HG03280 (cell line): ENCODE measurements around the gene PCDHGA6.
"Not testable (repeated sequence)": the region's sequence is repeated elsewhere in the genome, so short reads cannot be mapped to it uniquely, and the experiment has no call there.

Experiments
- ATAC-seq: cut with Tn5 transposase; IDR thresholded peaks from one replicate; pipeline ENCODE4 v1.9.1; 2021; ENCODE audit warnings: mild to moderate bottlenecking, moderate library complexity; ENCODE audit not compliant: unreplicated experiment

Gene PCDHGA6

DNA sequence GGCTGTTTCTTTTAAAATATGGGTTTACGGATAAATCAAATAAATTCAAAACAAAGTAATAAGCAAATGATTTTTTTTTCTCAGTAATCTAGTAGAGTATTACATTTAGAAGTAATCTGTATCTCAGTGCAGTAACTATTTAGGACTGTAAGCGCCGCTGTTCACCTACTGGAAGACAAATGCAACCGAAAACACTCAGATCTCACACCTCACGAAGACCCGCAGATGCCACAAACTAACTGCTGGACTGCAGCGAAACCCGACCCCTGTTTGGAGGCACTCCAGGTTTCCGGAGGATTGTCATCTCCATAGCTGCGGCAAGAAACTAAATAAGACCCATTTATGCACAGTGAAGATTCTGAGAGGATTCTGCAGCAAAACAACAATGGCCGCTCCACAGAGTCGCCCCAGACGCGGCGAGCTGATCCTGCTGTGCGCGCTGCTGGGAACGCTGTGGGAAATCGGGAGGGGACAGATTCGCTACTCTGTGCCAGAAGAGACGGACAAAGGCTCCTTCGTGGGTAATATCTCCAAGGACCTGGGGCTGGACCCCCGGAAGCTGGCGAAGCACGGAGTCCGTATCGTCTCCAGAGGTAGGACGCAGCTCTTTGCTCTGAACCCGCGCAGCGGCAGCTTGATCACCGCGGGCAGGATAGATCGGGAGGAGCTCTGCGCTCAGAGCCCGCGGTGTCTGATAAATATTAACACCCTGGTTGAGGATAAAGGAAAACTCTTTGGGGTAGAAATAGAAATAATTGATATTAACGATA, 18.9 kb downstream of the PCDHGA6 start, which contains the start of gene PCDHGA8:
Gene PCDHGA8 (plus strand): TSS at position 205 of the 770 bp plus-strand sequence. CDS start 181 bp downstream, at position 386.
- no peak for ATAC-seq

DNA sequence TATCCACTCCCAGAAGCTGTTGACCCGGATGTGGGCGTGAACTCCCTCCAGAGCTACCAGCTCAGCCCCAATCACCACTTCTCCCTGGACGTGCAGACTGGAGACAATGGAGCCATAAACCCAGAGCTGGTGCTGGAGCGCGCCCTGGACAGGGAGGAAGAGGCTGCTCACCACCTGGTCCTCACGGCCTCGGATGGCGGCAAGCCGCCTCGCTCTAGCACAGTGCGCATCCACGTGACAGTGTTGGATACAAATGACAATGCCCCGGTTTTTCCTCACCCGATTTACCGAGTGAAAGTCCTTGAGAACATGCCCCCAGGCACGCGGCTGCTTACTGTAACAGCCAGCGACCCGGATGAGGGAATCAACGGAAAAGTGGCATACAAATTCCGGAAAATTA, 19.6 kb downstream of the PCDHGA6 start:
- ATAC-seq: no peak

DNA sequence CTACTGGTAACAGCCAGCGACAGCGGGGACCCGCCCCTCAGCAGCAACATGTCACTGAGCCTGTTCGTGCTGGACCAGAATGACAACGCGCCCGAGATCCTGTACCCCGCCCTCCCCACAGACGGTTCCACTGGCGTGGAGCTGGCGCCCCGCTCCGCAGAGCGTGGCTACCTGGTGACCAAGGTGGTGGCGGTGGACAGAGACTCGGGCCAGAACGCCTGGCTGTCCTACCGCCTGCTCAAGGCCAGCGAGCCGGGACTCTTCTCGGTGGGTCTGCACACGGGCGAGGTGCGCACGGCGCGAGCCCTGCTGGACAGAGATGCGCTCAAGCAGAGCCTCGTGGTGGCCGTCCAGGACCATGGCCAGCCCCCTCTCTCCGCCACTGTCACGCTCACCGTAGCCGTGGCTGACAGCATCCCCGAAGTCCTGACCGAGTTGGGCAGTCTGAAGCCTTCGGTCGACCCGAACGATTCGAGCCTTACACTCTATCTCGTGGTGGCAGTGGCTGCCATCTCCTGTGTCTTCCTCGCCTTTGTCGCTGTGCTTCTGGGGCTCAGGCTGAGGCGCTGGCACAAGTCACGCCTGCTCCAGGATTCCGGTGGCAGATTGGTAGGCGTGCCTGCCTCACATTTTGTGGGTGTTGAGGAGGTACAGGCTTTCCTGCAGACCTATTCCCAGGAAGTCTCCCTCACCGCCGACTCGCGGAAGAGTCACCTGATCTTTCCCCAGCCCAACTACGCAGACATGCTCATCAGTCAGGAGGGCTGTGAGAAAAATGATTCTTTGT, 20.9 kb downstream of the PCDHGA6 start:
- ATAC-seq: not testable (repeated sequence)

DNA sequence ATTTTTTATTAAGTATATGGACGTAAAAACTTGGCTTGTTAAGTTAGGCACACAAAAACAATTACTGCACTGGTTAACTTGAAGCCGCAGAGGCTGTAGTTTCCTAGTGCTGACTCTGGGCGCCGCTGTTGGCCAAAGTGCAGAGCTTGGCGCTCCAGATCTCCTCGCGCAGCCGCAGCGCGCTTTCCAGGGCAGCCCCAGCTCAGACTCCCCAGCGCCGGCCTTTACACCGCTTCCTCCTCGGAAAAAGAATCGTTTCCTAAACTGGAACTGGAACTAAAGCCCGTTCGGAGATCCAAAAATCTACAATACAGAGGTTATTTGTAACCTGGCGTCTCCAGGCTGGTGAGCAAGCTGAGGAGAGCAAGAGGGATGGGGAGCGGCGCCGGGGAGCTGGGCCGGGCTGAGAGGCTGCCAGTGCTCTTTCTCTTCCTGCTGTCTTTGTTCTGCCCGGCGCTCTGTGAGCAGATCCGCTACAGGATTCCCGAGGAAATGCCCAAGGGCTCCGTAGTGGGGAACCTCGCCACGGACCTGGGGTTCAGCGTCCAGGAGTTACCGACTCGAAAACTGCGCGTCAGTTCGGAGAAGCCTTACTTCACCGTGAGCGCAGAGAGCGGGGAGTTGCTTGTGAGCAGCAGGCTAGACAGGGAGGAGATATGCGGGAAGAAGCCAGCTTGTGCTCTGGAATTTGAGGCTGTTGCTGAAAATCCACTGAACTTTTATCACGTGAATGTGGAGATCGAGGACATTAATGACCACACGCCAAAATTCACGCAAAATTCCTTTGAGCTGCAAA, 24.3 kb downstream of the PCDHGA6 start, which contains the start of gene PCDHGB5:
Gene PCDHGB5 (plus strand): TSS at position 192 of the 796 bp plus-strand sequence. CDS start 181 bp downstream, at position 373.
- not testable (repeated sequence) for ATAC-seq

DNA sequence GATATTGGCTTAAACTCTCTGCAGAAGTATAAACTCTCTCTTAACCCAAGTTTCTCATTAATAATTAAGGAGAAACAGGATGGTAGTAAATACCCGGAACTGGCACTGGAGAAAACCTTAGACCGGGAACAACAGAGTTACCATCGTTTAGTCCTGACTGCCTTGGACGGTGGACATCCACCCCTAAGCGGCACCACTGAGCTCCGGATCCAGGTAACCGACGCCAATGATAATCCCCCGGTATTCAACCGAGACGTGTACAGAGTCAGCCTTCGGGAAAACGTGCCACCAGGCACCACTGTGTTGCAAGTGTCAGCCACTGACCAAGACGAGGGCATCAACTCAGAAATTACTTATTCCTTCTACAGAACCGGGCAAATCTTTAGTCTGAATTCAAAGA, 24.9 kb downstream of the PCDHGA6 start:
- ATAC-seq: no peak

DNA sequence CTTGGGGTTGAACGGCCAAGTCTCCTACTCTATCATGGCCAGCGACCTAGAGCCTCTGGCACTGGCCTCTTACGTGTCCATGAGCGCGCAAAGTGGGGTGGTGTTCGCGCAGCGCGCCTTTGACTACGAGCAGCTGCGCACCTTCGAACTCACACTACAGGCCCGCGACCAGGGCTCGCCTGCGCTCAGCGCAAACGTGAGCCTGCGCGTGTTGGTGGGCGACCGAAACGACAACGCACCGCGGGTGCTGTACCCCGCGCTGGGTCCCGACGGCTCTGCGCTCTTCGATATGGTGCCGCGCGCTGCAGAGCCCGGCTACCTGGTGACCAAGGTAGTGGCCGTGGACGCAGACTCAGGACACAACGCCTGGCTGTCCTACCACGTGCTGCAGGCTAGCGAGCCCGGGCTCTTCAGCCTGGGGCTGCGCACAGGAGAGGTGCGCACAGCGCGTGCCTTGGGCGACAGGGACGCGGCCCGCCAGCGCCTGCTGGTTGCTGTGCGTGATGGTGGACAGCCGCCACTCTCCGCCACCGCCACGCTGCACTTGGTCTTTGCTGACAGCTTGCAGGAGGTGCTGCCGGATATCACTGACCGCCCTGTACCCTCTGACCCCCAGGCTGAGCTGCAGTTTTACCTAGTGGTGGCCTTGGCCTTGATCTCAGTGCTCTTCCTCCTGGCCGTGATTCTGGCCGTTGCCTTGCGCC, 26.0 kb downstream of the PCDHGA6 start:
- ATAC-seq: no peak

DNA sequence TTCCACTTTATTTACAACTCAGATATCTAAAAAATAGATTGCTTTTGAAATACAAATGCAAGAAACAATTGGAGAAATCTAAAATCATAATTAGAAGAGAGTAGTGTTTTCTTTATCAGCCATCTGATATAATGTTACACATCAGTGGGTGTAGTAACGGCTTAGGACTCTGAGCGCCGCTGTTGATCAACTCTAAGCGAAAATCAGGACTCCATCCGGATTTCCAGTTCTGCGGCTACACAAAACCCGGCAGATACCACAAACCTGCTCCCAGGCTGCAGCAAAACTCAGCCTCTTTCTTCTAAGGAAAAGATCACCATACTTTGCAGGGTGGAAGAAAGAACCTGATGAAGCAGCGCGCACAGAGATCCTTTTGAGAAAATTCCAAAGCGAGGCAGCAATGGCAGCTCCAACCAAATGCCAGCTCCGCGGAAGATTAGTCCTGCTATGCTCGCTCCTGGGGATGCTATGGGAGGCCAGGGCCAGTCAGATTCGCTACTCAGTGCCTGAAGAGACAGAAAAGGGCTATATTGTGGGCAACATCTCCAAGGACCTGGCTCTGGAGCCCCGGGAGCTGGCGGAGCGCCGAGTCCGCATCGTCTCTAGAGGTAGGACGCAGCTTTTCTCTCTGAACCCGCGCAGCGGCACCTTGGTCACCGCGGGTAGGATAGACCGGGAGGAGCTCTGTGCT, 29.0 kb downstream of the PCDHGA6 start, which contains the start of gene PCDHGA9:
Gene PCDHGA9 (plus strand): TSS at position 226 of the 691 bp plus-strand sequence. CDS start 175 bp downstream, at position 401.
- ATAC-seq: no peak

DNA sequence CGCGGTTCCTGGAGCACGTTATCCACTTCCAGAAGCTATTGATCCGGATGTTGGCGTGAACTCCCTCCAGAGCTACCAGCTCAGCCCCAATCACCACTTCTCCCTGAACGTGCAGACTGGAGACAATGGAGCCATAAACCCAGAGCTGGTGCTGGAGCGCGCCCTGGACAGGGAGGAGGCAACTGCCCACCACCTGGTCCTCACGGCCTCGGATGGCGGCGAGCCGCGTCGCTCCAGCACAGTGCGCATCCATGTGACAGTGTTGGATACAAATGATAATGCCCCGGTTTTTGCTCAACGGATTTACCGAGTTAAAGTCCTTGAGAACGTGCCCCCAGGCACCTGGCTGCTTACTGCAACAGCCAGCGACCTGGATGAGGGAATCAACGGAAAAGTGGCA, 29.7 kb downstream of the PCDHGA6 start:
- ATAC-seq: no peak

DNA sequence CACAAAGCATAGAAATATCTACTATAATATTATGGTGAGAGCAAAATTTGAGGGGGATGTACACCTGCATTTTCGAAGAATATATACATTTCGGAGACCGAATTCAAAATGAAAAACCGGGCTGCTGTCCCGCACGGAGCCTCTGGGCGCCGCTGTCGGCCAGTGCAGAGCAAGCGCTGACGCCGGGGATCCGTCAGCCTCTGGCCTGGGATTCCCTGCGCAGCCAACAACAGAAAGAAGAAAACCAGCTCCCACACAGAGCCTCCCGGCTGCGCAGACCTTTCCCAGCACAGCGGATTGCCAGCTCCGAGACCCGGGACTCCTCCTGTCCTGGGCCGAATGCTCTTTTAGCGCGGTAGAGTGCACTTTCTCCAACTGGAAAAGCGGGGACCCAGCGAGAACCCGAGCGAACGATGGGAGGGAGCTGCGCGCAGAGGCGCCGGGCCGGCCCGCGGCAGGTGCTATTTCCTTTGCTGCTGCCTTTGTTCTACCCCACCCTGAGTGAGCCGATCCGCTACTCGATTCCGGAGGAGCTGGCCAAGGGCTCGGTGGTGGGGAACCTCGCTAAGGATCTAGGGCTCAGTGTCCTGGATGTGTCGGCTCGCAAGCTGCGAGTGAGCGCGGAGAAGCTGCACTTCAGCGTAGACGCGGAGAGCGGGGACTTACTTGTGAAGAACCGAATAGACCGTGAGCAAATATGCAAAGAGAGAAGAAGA, 34.3 kb downstream of the PCDHGA6 start, which contains the start of gene PCDHGB6:
Gene PCDHGB6 (plus strand): TSS at position 232 of the 716 bp plus-strand sequence. CDS start 182 bp downstream, at position 414.
- ATAC-seq: peak; percentile 66

DNA sequence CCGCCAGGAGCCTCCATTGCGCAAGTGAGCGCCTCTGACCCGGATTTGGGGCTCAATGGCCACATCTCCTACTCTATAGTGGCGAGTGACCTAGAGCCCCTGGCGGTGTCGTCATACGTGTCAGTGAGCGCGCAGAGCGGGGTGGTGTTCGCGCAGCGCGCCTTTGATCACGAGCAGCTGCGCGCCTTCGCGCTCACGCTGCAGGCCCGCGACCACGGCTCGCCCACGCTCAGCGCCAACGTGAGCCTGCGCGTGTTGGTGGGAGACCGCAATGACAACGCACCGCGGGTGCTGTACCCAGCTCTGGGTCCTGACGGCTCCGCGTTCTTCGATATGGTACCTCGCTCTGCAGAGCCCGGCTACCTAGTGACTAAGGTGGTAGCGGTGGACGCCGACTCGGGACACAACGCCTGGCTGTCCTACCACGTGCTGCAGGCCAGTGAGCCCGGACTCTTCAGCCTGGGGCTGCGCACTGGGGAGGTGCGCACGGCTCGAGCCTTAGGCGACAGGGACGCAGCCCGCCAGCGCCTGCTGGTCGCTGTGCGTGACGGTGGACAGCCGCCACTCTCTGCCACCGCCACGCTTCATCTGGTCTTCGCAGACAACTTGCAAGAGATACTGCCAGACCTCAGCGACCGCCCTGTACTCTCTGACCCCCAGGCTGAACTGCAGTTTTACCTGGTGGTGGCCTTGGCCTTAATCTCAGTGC, 36.1 kb downstream of the PCDHGA6 start:
- no peak for ATAC-seq

DNA sequence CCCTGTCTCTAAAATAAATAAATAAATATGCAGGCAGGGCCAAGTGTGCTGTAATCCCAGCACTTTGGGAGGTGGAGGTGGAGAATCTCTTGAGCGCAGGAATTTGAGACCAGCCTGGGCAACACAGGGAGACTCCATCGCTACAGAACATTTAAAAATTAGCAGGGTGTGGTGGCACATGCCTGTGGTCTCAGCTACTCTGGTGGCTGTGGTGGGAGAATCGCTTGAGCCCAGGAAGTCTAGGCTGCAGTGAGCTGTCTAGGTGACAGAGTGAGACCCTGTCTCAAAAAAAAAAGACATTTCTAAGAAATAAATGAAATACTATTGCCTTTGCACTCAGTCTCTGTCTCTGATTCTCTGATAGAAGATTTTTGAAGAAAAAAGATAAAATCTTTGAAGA, 37.9 kb downstream of the PCDHGA6 start:
- ATAC-seq: no peak

DNA sequence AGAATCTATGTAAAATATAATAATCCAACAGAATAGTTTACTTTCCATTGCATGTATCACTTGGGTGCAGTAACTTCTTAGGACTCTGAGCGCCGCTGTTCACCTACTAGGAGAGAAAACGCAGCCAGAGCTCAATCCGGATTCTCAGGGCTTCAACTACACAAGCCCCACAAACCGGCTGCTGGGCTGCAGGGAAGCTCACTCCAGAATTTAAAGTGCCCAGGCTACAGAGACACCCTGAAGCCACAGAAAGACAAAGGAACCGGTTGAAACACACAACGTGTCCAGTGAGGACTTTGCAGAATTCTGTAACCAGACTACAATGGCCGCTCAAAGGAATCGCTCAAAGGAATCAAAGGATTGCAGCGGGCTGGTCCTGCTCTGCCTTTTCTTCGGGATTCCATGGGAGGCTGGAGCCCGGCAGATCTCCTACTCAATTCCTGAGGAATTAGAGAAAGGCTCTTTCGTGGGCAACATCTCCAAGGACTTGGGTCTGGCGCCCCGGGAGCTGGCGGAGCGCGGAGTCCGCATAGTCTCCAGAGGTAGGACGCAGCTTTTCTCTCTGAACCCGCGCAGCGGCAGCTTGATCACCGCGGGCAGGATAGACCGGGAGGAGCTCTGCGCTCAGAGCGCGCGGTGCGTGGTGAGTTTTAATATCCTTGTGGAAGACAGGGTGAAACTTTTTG, 39.3 kb downstream of the PCDHGA6 start, which contains the start of gene PCDHGA10:
Gene PCDHGA10 (plus strand): TSS at position 134 of the 686 bp plus-strand sequence. CDS start 189 bp downstream, at position 323.
- peak; percentile 66 for ATAC-seq

DNA sequence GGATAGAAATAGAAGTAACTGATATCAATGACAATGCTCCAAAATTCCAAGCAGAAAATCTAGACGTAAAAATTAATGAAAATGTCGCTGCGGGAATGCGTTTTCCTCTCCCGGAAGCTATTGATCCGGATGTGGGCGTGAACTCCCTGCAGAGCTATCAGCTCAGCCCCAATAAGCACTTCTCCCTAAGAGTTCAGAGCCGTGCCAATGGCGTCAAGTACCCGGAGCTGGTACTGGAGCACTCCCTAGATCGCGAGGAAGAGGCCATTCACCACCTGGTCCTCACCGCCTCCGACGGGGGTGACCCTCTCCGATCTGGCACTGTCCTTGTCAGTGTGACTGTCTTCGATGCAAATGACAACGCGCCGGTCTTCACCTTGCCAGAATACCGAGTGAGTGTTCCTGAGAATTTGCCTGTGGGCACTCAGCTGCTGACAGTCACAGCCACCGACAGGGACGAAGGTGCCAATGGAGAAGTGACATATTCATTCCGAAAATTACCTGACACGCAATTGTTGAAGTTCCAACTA, 39.9 kb downstream of the PCDHGA6 start:
- no peak for ATAC-seq

DNA sequence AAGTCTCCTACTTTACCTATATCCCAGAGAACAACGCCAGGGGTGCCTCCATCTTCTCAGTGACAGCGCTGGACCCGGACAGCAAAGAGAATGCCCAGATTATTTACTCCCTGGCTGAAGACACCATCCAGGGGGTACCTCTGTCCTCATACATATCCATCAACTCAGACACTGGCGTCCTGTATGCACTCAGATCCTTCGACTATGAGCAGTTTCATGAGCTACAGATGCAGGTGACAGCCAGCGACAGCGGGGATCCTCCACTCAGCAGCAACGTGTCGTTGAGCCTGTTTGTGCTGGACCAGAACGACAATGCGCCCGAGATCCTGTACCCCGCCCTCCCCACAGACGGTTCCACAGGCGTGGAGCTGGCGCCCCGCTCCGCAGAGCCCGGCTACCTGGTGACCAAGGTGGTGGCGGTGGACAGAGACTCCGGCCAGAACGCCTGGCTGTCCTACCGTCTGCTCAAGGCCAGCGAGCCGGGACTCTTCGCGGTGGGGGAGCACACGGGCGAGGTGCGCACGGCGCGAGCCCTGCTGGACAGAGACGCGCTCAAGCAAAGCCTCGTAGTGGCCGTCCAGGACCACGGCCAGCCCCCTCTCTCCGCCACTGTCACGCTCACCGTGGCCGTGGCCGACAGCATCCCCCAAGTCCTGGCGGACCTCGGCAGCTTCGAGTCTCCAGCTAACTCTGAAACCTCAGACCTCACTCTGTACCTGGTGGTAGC, 41.0 kb downstream of the PCDHGA6 start:
- ATAC-seq: not testable (repeated sequence)

DNA sequence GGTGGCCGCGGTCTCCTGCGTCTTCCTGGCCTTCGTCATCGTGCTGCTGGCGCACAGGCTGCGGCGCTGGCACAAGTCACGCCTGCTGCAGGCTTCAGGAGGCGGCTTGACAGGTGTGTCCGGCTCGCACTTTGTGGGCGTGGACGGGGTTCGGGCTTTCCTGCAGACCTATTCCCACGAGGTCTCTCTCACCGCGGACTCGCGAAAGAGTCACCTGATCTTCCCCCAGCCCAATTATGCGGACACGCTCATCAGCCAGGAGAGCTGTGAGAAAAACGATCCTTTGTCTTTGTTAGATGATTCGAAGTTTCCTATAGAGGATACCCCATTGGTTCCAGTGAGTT, 41.6 kb downstream of the PCDHGA6 start:
- ATAC-seq: not testable (repeated sequence)

DNA sequence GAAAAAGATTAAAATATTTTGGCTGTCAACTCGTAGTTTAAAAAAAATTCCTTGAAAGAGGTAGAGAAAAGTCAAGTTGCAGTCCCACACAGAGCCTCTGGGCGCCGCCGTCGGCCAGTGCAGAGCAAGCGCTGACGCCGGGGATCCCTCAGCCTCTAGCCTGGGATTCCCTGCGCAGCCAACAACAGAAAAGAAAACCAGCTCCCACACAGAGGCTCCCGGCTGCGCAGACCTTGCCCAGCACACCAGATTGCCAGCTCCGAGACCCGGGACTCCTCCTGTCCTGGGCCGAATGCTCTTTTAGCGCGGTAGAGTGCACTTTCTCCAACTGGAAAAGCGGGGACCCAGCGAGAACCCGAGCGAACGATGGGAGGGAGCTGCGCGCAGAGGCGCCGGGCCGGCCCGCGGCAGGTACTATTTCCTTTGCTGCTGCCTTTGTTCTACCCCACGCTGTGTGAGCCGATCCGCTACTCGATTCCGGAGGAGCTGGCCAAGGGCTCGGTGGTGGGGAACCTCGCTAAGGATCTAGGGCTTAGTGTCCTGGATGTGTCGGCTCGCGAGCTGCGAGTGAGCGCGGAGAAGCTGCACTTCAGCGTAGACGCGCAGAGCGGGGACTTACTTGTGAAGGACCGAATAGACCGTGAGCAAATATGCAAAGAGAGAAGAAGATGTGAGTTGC, 43.9 kb downstream of the PCDHGA6 start, which contains the start of gene PCDHGB7:
Gene PCDHGB7 (plus strand): TSS at position 184 of the 679 bp plus-strand sequence. CDS start 183 bp downstream, at position 367.
- ATAC-seq: not testable (repeated sequence)
